Transverse colon (tissue), 3 donors: ENCODE results near the gene SLC25A36.

Experiments used
- EP300 ChIP-seq: sonication (generic); formaldehyde crosslinking; IDR thresholded peaks from one replicate; pipeline ENCODE4 v1.6.1; 2017; ENCODE audit warnings: antibody characterized with exemption, low read depth
- POLR2A ChIP-seq: fragments of 450-650 bp; IDR thresholded peaks from one replicate; pipeline ENCODE4 v1.6.1; 2016; ENCODE audit warnings: antibody characterized with exemption, mild to moderate bottlenecking, moderate library complexity
- POLR2AphosphoS5 ChIP-seq, 3 donors: sonication (generic); formaldehyde crosslinking; IDR thresholded peaks; one replicate each; pipeline ENCODE4 v1.6.1; 2016; ENCODE audit warnings: antibody characterized with exemption in 3 of 3

- TF ChIP-seq POLR2A (no peak), EP300 (no peak), POLR2AphosphoS5 (IDR thresholded peaks at IDR 0.05) (no peak)
Measured at GRCh38 chr3:141011997-141012262, 70.3 kb downstream of the SLC25A36 start.
